G401.6 (cell line): ENCODE data around the gene TMEM150B.
"Not testable (repeated sequence)": the region's sequence is repeated elsewhere in the genome, so short reads cannot be mapped to it uniquely, and the experiment has no call there.

Experiments used
- FAIRE-seq: peaks from 2 replicates; lab custom pipeline; 2012; peaks lifted over from hg19 to GRCh38; lab: Jason Lieb, UNC

TMEM150B gene

GRCh38 chr19:55339105-55339888 lies 14.2 kb upstream of the TMEM150B start, which contains the start of gene KMT5C:
Gene KMT5C (plus strand): TSS chr19:55339876. CDS start chr19:55341937, 2,061 bp downstream.
- FAIRE-seq: peak; percentile 100

DNA sequence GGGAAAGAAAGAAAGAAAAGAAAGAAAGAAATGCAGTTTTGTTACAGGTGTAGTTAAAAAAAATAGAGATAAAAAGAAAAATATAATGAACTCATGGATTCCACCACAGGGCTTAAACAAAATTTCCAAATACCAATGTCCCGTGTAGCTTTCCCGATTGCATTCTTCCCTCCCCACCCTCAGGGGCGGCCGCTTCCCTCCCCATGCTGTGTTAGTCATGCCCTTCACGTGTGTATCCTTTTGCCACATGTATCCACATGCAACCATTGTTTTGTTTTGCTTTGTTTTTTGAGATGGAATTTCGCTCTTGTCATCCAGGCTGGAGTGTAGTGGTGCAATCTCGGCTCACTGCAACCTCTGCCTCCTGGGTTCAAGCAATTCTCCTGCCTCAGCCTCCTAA lies 11.0 kb upstream of the TMEM150B start:
- no peak for FAIRE-seq

DNA sequence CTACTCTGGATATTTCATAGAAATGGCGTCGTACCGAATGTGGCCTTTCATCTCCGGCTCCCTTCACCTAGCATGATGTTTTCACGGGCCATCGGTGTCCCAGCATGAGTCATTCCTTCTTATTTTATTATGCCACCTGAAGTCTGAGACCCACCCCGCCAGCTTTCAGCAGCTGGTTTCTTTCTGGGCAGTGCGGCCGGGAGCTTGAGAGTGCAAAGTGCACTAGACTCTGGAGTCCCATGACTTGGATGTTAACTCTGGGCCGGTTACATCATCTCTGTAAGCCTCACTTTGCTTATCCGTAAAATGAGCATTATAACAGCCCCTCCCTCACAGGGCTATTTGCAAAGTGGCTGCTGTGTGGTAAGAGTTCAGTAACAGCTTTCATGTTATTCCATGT lies 8.7 kb upstream of the TMEM150B start:
- no peak for FAIRE-seq

DNA sequence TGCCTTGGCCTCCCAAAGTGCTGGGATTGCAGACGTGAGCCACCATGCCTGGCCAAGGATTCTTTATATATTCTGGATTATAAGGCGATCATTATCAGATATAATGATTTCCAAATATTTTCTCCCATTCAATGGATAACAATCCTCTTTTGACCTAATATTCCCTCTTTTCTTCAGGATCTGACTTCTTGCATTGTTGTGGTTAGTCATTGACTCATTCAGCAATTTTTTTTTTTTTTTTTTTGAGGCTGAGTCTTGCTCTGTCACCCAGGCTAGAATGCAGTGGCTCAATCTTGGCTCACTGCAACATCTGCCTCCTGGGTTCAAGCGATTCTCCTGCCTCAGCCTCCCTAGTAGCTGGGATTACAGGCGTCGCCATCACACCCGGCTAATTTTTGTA lies 4.7 kb upstream of the TMEM150B start:
- FAIRE-seq: not testable (repeated sequence)

- FAIRE-seq: not testable (repeated sequence)
These were observed 3.7 kb upstream of the TMEM150B start for GRCh38 chr19:55328774-55329318.

GRCh38 chr19:55324662-55325061 lies 479 bp downstream of the TMEM150B start:
- FAIRE-seq: no peak

DNA sequence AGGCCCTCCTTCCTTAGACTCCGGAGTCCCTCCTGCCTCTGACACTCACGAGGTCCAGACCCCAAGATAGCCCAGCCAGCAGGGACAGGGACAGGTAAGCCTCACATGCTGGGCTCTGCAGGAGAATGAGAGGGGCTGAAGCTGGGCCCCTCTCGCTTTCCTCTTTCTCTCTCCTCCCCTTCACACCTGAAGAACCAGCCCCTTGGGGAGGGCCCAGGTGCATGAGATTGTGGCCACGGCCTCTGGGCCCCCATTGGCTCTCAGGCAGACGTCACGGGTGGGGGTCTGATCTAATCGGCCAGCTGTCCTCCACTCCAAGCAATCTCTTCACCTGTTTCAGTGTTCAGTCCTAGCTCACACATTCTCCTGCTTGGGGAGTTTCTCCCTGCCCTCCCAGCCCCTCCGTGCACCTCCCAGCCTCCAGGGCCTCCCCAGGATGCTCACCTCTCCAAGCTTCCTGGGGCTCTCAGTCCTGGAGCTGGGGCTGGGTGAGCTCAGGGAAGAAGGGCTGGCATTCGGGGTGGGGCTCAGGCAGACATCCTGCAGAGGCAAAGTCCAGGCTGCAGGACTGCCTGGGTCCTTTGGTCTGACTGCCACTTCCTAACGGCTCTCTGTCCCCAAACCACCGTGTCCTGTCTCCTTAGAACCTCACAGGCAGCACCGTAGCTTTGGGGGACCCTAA lies 2.8 kb downstream of the TMEM150B start:
- FAIRE-seq: no peak

- FAIRE-seq: no peak
These were observed 3.5 kb downstream of the TMEM150B start for GRCh38 chr19:55321466-55322137.

- no peak for FAIRE-seq
These were observed 4.2 kb downstream of the TMEM150B start for GRCh38 chr19:55320844-55321419.

GRCh38 chr19:55319785-55320184 lies 5.4 kb downstream of the TMEM150B start:
- FAIRE-seq: peak; percentile 11

GRCh38 chr19:55316646-55317045 lies 8.5 kb downstream of the TMEM150B start:
- no peak for FAIRE-seq

DNA sequence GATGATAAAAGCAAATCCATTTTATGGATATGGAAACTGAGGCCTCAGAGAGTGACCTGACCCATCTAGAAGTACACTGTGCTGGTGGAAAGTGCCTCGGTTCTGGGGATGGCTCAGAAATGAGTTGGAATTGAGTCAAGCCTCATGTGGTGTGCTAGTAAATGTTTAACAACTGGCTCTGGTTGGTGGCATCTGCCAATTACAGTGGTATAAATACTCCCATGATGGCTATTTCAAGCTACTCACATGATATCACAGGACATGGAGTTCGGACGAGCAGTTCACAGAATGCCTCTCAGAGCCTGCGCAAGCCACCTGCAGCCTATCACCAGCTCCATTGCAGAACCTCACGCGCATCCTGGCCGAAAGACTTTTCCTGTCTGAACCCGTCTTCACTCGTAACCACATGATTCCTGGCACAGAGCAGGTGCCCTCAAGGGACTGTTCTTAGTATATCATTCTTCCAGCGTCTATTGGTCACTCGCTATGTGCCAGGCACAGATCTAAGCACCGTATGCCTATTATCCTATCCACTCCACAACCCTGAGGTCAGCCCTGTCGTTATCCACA lies 9.1 kb downstream of the TMEM150B start:
- no peak for FAIRE-seq

- no peak for FAIRE-seq
These were observed 10.7 kb downstream of the TMEM150B start for GRCh38 chr19:55314396-55314795.

DNA sequence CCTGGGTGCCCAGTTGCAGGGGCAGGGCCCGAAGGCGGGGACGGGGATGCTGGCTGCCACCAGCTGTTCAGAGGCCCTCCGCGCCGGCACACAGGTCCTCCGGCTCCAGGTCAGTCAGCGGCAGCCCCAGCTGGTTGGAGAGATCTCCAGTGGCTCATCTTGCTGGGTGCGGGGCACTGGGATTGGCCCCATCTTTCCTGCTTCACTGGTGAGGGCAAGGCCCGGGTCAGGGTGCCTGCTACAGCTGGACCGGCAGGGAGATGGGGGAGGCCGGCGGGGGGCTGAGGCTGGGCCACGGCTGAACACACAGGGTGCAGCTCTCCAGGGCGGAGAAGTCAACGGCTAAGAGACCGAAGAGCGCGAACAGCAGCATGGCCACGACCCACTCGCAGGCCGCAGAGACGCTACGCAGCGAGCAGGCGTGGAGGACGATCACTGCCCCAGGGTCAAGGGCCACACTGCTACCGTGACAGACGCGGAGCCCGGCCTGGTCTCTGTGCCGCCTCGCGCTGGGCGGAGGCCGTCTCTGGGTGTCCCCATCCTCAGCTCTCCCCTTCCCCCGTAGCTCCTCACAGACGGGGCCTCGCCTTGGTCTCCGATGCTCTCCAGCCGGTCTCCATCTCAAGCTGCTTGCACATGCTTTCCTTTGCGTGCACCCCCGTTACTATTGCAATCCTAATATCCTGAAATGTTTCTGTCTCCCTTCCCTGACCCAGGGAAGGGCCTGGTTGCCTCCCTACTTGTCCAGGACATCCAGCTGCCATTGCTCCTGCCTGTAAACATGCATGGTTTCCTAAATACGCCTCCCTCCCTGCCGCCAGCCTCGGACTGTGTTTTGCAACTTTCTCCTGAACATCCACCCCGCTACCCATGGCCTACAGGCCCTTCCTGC lies 12.3 kb downstream of the TMEM150B start:
- FAIRE-seq: no peak

GRCh38 chr19:55311797-55312196 lies 13.3 kb downstream of the TMEM150B start:
- no peak for FAIRE-seq

- FAIRE-seq: no peak
These were observed 13.7 kb downstream of the TMEM150B start for GRCh38 chr19:55311397-55311796.

DNA sequence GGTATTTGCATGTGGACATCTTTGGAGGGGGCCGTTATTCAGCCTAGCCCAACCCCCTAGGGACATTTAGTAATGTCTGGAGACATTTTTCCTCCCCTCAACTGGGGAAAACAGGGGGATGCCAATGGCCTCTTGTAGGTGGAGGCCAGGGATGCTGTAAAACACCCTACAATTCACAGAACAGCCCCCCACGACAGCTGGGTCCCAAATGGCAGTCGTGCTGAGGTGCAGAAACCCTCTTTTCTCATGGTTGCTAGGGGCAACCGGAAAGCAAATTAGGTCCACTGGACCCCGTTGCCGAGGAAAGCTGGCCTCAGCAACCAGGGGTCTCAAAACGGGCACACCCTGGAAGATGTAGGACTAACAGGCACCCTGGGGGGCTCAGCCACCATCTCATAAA lies 14.6 kb downstream of the TMEM150B start:
- FAIRE-seq: no peak

GRCh38 chr19:55309448-55309847 lies 15.7 kb downstream of the TMEM150B start:
- no peak for FAIRE-seq

DNA sequence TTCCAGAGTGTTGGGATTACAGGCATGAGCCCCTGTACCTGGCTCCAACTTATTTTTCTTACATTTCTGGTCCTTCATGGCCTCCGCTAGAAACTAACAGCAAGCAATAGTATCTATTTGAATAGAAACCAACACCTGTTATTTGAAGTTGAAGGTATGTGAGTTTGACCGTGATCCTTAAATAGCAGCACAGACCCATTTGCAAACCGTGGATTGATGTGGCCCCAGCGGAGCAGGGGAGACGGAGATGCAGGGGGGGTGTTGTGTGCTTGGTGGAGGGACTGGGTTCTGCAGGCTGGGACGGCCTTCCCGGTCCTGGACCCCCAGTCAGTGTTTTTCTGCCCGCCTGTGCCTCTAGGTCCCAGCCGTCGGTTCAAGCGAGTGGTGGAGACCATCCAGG lies 16.9 kb downstream of the TMEM150B start:
- no peak for FAIRE-seq

GRCh38 chr19:55306712-55307111 lies 18.4 kb downstream of the TMEM150B start:
- no peak for FAIRE-seq

GRCh38 chr19:55305983-55306562 lies 19.1 kb downstream of the TMEM150B start:
- FAIRE-seq: no peak
